Activated gamma-delta T cell (primary cell): Measurements from ENCODE around the gene CCDC3.

Experiments used
- DNase-seq: peaks from one replicate; lab custom pipeline; 2025; lab: John Stamatoyannopoulos, UW

CCDC3 gene

DNA sequence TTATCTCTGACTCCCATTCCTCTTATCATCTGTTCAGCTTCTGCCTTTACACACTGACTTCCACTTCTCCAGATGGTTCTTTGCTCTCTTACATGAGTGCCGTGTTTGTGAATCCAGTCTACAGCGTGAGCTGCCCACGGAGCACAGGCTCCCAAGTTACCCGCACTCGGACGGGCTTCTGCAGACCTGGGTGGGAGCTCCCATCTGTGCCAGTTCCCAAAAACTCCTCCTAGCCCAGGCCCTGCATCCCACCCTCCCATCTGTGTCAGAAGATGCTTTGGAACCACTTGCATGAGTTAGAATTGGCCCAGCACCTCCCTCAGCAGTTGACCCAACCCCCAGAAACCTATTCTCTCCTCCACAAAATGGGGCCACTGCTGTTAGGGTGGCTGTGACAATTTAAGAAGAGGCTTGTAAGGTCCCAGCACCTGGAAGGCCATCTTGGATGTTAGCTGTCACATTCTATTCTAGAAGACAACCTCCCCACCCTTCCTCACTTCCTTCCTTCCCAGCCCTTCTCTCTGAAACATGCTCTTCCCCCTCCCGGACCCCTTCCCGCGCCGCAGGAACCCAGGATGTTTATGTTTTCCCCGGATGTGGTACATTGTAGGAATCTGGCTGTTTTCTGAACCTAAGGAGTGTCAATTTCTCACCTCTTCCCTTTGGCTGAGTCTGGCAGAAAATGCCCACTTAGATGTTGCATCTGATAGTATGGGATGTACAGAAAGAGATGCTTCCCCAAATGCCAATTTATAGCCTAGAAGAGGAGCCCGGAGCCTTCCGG is 79.2 kb downstream of the CCDC3 start:
- no peak for DNase-seq

DNA sequence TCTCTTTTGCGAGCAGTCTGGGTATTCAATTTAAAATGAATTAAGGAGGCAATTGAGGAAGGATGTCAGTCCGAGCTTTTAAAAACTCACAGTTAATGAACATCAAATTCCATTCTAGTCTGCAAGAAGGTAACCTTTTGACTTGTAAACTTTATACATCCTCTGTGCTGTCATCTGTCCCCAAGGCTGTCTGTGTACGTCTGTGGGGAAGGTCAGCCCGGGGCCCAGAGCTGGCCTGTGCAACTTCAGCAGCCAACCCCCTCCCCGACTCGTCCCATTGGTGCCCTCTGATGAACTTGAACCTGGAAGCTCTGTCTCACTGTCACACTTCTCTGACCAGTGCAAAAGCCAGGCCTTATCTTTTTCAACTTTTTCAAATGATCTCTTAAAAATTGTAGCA is 80.3 kb downstream of the CCDC3 start:
- no peak for DNase-seq

DNA sequence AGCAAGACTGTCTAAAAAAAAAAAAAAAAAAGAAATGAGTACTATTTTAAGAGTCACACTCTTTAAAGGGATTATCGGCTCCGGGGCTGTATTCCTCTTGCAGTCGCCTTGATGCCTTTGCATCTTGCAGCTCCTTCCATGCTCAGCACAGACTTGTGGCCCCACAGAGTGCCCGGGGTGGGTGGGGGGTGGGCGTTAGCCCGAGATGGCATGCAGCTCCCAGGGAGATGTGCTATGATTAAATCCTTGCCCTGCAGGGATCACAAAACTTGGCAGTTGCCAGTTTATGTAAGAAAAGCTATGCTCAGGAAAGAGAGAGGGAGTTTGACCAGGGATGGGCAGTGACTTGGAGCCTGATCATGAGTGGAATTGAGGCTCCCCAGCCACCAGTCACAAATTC is 81.9 kb downstream of the CCDC3 start:
- DNase-seq: no peak

DNA sequence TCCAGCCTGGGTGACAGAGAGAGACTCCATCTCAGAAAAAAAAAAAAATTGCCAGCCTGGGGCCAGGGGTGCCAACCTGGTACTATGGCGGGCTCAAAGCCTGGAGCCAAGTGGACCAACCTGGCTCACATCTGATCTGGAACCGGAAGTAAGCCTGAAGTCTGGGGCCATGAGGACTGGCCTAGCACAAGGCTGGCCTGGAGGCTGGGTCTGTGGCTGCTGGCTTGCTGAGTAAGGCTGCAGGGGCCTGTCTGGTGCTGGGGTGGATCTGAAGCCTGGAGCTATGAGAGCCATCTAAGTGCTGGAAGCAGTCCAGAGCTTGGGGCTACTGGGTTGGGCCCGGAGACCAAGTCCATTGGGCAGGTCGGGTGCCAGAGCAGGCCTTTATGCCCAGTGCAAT is 84.9 kb downstream of the CCDC3 start:
- DNase-seq: no peak

DNA sequence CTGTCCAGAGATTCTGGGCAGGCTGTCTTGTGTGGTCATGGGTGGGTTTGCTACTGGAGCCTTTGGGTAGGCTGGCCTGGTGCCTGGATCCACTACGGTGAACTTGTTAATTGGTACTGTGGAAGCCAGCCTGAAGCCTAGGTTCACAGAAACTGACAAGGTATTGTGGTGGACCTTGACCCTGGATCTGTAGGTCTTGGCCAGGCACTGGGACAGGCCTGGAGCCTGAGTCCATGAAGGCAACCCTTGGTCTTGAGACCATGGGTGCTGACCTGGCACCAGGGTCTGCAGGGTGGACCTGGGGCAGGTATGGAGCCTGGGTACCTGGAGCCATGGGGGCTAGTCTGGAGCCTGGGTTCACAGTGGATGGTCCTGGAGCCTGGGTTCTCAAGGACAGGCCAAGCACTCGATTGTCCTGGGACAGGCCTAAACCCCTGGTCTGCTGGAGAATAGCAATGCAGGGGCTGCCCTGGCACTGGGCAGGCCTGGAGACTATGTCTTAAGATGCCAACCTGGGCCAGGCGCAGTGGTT is 85.8 kb downstream of the CCDC3 start:
- no peak for DNase-seq

DNA sequence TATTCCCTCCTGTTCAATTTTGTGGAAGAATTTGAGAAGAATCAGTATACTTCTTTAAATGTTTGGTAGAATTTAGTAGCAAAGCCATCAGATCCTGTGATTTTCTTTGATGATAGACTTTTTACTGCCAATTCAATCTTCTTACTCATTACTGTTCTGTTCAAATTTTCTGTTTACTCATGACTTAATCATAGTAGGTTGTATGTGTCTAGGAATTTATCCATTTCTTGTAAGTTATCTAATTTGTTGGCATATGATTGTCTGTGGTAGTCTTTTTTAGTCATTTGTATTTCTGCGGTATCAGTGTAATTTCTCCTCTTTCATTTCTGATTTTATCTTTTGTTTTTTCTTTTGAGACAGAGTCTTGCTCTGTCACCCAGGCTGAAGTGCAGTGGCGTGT is 87.4 kb downstream of the CCDC3 start:
- no peak for DNase-seq

DNA sequence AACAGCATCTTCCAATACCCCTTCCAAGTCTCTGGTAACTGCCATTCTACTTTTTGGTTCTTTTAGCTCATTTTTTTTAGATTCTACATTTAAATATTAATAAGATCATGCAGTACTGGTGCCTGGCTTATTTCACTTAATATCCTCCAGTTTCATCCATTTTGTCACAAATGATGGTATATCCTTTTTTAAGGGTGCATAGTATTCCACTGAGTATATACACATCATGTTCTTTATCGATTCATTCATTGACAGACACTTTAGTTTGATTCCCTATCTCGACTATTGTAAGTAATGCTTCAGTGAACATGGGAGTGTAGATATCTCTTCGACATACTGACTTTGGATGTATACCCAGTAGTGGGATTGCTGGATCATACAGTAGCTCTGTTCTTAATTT is 89.7 kb downstream of the CCDC3 start:
- no peak for DNase-seq

DNA sequence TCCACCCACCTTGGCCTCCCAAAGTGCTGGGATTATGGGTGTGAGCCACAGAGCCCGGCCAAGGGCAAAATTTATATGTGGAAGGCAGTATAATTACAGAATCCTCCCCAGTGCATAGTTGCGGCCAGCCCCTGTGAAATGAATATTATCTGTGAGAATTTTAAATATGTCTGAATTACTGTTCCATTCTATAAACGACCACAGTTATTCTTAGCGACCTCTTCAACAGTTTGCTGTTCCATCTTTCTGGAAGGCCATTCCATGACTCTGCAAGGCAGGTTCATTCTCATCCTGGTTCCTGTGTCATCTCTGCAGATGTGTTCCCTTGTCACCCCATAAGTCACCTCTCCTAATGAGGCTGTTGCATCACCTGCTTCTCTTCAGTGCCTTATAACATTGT is 90.7 kb downstream of the CCDC3 start:
- no peak for DNase-seq

DNA sequence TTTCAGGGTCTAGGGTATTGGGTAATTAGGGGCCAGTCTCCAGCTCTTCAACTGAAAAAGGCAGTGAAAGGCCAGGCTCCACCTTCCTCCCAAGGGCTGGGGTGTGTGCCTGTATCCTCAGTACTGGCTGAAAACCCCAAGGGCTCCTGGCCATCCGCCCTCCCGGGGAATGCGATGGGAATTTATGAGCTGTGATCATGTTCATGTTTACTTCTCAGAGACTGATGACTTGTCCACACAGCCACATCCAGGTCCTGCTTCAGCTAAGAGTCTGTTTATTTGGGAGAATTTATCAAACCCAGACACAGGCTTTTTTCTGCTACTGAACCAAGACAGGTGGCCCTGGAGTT is 91.7 kb downstream of the CCDC3 start:
- no peak for DNase-seq

DNA sequence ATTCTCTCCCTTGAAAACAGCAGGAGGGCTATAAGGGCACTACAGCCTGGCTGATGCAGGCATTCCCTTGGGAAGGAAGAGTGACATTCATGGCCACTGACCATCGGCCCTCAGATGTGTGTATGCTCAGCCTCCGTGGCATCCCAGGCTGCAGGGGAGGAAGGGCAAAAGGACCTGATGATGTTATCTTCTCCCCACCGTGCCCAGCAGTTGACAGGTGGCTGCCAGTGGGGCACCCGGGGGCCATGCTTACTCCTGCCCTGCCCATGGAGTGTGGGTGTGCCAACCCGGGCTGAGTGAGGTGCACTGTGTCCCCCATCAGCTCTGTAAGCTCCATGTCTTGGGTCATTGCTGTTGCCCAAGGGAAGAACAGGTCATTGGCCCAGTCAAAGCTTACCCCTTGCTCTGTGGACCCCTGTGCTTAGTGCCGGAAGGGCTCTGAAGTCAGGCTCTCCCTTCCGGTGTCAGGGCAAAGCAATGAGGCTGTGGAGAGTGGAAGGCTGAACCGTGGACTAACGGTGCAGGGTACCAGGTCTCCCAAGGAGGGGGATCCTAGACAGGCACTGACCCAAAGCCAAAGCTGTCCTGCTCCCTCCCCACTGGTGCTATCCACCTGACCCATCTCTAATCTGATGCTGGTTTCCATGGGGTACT is 92.2 kb downstream of the CCDC3 start:
- no peak for DNase-seq

DNA sequence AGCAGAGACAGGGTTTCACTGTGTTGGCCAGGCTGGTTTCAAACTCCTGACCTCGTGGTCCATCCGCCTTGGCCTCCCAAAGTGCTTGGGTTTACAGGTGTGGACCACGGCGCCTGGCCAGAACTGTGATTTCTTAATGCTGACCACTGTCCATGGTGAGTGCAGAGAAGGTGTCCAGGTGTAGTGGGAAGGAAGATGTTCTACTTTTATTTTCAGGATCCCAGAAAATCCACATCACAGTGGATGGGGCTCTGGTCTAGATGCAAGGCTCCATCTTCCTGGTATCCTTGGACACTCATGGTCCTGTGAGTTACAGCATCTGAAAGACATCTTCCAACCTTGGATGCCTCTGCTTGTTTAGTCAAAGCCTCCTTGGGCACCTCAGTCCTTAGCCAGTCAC is 92.7 kb downstream of the CCDC3 start:
- no peak for DNase-seq

DNA sequence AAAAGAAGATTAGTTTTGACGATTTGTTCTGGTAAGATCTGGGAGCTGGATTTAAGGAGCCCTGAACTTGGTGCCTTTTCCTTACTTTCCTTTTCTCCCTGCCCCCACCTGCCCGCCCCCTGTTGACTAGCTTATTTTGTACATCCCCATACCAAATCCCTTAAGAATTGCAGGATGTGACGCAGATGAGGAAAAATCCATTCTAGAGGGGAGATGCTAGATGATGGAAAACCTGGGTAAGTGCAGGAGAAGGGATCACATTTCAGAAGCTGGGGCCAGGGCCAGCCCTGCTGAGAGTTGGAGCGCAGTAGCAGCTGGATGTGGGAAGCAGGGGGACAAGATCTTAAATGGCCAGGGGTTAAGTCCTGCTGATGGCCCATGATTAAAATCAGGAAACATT is 93.9 kb downstream of the CCDC3 start:
- DNase-seq: no peak

DNA sequence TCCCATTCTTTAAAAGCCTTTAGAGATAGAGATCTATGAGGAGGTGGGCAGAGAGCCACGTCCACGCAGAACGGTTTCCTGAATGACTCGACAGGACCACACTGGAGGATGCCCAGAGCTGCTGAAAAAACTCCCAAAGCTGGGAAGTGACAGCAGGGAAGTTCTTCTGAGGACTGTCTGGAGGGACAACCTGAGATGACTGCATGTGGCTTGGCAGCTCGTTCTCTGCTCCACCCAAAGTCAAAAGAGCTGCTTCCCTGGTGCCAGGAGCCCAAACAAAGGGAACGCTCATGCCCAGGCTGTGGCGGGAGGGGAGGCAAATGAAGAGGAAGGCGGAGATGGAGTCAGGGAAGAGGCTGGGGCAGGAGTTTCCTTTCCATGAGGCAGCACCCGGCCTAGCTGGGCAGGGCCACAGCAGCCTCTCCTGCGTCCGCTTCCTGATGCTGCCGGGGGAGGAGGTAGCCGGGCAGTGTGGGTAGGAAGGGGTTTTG is 95.4 kb downstream of the CCDC3 start:
- DNase-seq: no peak

DNA sequence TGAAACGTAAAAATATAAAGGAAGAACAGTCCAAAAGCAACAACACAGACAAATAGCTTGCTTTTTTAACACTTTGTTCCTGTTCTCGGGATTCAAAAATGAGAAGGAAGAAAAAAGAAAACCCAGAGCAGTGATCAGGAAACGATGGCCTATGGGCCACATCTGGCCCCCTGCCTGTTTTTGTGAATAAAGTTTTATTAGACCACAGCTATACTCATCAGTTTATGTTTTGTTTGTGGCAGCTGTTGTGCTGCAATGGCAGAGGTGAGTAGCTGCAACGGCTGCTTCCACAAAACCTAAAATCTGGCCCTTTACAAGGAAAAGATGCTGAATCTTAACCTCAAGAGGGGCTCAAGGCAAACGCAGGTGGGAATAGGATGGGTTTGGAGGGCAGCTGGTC is 96.4 kb downstream of the CCDC3 start:
- no peak for DNase-seq

DNA sequence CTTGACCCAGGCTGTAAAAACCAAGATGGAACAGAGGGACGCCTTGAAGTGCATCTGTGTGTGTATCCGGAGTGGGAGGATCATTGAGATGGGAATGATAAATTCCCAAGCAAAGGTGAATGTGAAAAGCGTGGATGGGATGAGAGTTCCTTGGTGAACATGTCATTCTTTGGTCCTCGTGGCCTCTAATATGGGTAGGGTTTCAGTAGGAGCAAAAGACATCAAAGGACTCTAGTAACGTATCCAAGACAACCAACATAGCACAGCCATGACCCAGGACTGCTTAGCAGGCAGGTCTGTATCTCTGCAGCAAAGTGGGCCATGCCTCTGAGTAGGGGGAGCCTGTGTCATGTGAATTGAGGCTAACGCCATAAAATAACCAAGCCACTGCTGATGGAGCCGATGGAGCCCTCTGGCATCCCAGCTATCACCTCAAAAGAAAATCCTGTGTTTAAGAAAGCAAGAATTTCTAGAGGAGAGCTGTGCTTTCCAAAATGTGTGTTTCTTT is 98.6 kb downstream of the CCDC3 start:
- DNase-seq: no peak

DNA sequence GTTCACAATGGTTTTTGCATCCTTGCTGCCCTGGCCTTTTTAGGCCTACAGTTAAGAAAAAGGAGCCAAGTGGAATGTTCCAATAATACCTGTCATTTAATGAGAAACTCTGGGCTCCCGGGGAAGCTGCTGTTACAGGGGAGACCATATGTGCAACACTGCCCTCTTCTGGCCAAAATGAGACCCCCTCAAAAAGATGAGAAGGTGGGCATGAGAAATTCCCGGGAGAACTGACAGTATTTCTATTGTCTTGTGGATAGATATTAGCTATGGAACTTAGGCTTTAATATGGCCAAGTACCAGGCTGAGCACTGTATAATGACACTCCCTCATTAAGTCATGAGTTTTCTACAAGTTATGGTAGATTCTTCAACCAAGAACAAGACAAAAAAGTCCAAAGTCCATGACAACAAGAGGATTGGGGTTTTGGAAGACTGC is 99.4 kb downstream of the CCDC3 start:
- no peak for DNase-seq

DNA sequence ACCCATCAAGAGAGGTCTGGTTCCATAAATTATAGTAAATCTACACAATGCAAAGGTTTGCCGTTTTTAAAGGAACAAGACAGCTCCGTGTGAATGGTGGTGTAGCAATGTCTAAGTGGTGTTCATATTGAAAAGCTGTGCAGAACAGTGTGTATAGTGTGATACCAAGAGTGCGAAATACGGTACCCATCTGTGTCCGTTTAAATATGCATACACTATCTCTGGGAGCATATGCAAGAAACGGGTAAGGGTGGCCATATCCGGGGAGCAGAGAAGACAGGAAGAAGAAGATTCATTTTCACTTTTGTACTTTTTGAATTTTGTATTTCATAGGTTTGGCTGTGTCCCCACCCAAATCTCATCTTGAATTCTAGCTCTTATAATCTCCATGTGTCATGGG is 102.0 kb downstream of the CCDC3 start:
- DNase-seq: no peak

DNA sequence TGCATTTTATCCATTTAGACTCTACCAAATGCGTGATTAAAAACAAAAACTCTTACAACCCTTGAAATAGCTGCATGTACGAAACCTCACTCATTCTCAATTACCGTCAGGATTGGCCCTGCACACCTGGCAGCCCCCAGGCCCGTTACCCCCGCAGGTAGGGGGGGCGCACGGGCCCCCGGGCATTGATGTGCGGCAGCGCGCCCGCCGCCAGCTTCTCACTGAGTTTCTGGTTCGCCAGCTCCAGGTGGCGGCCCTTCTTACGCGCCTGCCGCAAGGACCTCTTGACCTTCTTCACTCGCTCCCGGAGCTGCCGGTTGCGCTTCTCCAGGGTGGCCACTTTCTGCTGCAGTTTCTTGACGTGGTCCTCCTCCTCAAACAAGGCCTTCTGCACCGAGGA is 103.2 kb downstream of the CCDC3 start:
- DNase-seq: no peak

DNA sequence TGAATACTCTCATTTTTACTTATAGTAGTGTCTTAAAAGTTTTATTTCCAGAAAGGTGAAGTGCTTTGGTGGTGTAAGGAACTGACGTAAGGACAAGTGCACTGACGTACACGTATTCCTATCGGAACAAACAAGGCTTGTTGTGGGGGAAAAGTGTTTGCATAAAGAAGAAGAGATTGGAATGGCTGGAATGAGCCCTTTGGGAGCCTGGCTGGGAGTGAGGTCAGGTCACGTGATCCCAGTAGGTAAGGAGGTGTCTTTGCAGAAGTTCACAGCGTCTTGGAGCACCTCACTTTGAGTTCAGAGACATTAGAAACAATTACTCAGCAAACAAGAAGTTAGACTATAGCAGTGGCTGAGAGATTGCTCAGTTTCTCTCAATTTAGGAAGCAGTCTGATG is 104.2 kb downstream of the CCDC3 start:
- DNase-seq: no peak

DNA sequence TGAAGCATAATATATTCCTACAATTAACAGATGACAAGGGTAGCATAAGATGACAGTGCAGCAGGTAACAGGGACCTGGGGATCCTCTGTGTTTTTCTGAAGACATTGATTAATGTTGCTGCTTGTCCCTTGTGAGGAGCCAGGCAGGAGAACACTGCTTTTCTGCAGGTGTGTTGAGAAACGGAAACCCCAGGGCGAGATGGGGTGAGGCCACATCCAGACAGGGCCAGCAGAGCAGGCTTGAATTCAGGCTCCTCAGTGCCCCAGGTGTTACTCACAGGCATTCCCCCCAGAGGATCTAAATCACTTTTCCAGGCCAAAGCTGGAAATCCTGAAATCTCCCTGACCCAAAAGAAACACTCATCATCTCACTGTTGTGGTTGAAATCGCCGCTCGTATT is 105.3 kb downstream of the CCDC3 start:
- no peak for DNase-seq

DNA sequence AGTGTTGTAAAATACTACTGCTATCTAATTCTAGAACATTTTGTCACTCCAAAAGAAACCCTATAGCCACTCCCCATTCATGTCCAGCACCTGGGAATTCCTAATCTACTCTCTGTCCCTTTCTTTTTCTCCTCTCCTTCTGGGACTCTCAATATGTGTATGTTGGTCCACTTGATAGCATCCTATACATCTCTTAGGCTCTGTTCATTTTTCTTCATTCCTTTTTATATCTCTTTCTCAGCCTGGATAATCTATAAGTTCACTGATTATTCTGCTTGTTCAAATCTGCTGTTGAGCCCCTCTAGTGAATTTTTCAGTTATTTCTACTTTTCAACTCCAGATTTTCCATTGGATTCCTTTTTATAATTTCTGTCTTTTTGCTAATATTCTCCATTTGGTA is 108.6 kb downstream of the CCDC3 start:
- no peak for DNase-seq

DNA sequence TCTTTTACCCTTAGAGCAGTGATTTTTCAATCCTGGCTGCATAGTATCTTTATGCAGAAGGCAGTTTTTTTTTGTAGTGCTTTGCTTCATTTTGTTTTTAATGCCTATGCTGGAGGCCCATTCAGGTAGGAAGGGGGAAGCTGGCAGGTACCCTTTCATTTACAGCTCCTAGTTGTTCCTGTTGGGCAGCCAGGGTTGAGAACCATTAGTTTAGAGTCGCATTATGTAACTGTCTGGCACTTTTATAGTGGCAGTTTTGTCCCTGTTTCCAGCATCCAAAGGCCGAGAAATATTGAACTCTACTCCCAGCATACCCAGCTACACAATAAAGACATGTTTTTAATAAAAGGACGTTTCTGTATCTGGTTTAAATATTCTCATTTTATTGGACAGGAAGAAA is 110.6 kb downstream of the CCDC3 start:
- no peak for DNase-seq

DNA sequence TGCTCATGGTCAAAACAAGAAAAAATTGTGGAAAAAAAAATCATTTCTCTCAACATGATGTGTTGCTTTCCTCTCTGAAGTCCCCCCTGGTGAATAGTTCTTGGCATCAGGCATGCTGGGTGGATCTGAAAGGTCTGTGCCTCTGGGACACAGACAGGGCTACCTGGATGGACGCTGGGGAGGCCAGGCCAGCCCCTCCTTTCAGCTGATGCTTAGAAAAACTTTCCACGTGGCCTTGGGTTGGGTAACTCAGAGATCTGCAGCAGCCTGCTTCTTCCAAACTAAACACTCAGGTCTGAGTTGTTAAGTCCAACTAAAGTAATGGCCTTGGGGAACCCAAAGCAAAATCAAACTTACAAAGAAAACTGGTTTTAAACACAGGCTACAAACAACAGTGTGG is 113.0 kb downstream of the CCDC3 start:
- DNase-seq: no peak
